Type B pancreatic cell (in vitro differentiated cells): Measurements from ENCODE around the gene NOS2. TPM values are rescaled to one million over a fixed set of nuclear protein-coding genes. Genes with fewer than 3 reads are reported as not detected.
"Not testable (repeated sequence)": the region's sequence is repeated elsewhere in the genome, so short reads cannot be mapped to it uniquely, and the experiment has no call there.

Experiments
- DNase-seq: peaks from one replicate; pipeline ENCODE4 v3.0.0; 2021; ENCODE audit warnings: mixed read lengths; ENCODE audit not compliant: unreplicated experiment; ENCODE audit errors: extremely low spot score
- H3K27ac Mint-ChIP-seq: 2 replicates; pipeline ENCODE4 v1.8.0; 2021; ENCODE audit warnings: mild to moderate bottlenecking, mixed read lengths
- H3K27me3 Mint-ChIP-seq: 2 replicates; pipeline ENCODE4 v1.8.0; 2021; ENCODE audit warnings: mixed read lengths
- H3K36me3 Mint-ChIP-seq: 2 replicates; pipeline ENCODE4 v1.8.0; 2021; ENCODE audit warnings: mixed read lengths
- H3K4me1 Mint-ChIP-seq: one replicate; pipeline ENCODE4 v1.8.0; 2021; ENCODE audit warnings: mixed read lengths; ENCODE audit not compliant: unreplicated experiment
- H3K4me3 Mint-ChIP-seq: 2 replicates; pipeline ENCODE4 v1.8.0; 2021; ENCODE audit warnings: mild to moderate bottlenecking, mixed read lengths
- H3K9me3 Mint-ChIP-seq: 2 replicates; pipeline ENCODE4 v1.8.0; 2021; ENCODE audit warnings: mixed read lengths
- CTCF ChIP-seq: fragments of 200-600 bp; sonication (generic); conservative IDR thresholded peaks from 2 replicates; pipeline ENCODE4 v1.5.0; 2021; ENCODE audit warnings: antibody characterized with exemption, mild to moderate bottlenecking
- total RNA-seq: library from RNA; stranded (reverse); gene quantifications from 2 replicates; pipeline ENCODE4 v1.2.1, GENCODE V29; 2021; ENCODE audit warnings: low replicate concordance

Gene NOS2
- total RNA-seq, 1 donor from 2014 or later, result 1.1 TPM

- no peaks in the 10 kb centered on the region for H3K4me1 Mint-ChIP-seq
- no peaks in the 10 kb centered on the region for H3K9me3 Mint-ChIP-seq
- H3K27me3 Mint-ChIP-seq, result peaks cover 4% of the 10 kb centered on the region
- H3K4me3 Mint-ChIP-seq, result no peak overlapping the region
- H3K27ac Mint-ChIP-seq, result no peak overlapping the region
- DNase-seq, result no peak
- H3K36me3 Mint-ChIP-seq, result no peaks in the 10 kb centered on the region
- no peak for TF ChIP-seq CTCF
Measured at GRCh38 chr17:27762527-27763305, 37.6 kb downstream of the NOS2 start.

- not testable (repeated sequence) for H3K27ac Mint-ChIP-seq, H3K4me3 Mint-ChIP-seq, H3K4me1 Mint-ChIP-seq, DNase-seq, H3K9me3 Mint-ChIP-seq, H3K27me3 Mint-ChIP-seq, H3K36me3 Mint-ChIP-seq
Measured at GRCh38 chr17:27760931-27761330, 39.4 kb downstream of the NOS2 start.

- Mint-ChIP-seq H3K4me3 (no peak overlapping the region), H3K27me3 (peaks cover 7% of the 10 kb centered on the region), H3K4me1 (no peaks in the 10 kb centered on the region), H3K27ac (no peak overlapping the region), H3K9me3 (no peaks in the 10 kb centered on the region), H3K36me3 (no peaks in the 10 kb centered on the region)
- DNase-seq, result peak; percentile 83
- TF ChIP-seq CTCF, result peak; percentile 95
Measured at GRCh38 chr17:27760069-27760885, 40.1 kb downstream of the NOS2 start.

- H3K4me3 Mint-ChIP-seq, result no peak overlapping the region
- H3K27me3 Mint-ChIP-seq, result peaks cover 7% of the 10 kb centered on the region
- H3K36me3 Mint-ChIP-seq, result no peaks in the 10 kb centered on the region
- no peak for DNase-seq
- no peak overlapping the region for H3K27ac Mint-ChIP-seq
- TF ChIP-seq CTCF, result no peak
- H3K9me3 Mint-ChIP-seq, result no peaks in the 10 kb centered on the region
- H3K4me1 Mint-ChIP-seq, result no peaks in the 10 kb centered on the region
Measured at GRCh38 chr17:27759528-27759927, 40.8 kb downstream of the NOS2 start.

GRCh38 chr17:27756467-27757371, 43.6 kb downstream of the NOS2 start:
- Mint-ChIP-seq H3K27ac (no peak overlapping the region), H3K4me1 (no peaks in the 10 kb centered on the region), H3K9me3 (no peaks in the 10 kb centered on the region), H3K4me3 (no peak overlapping the region), H3K36me3 (no peaks in the 10 kb centered on the region), H3K27me3 (peaks cover 3% of the 10 kb centered on the region)
- peak; percentile 95 for TF ChIP-seq CTCF
- DNase-seq, result no peak
